HepG2 (cell line): ENCODE data around the gene FBXW12. TPM values are rescaled to one million over a fixed set of nuclear protein-coding genes. Genes with fewer than 3 reads are reported as not detected.

Experiments used
- AKAP8 ChIP-seq: sonication (generic); formaldehyde crosslinking; IDR thresholded peaks from 2 replicates; pipeline ENCODE4 v1.5.1; 2020; ENCODE audit warnings: mild to moderate bottlenecking, missing genetic modification reagents
- ERF ChIP-seq: IDR thresholded peaks from 2 replicates; pipeline ENCODE4 v1.6.1; 2018; ENCODE audit warnings: missing biosample characterization, missing genetic modification reagents
- ETV6 ChIP-seq: sonication (generic); formaldehyde crosslinking; conservative IDR thresholded peaks from 2 replicates; pipeline ENCODE4 v1.4.0; 2020; ENCODE audit warnings: missing genetic modification reagents
- GABPA ChIP-seq, 2 experiments: IDR thresholded peaks; 2 replicates each; pipeline ENCODE4 v1.6.1; 2011 to 2016; ENCODE audit warnings: low read depth in 2 of 2, low read length in 1 of 2, missing biosample characterization in 1 of 2, missing genetic modification characterization in 1 of 2
- HDAC2 ChIP-seq: sonication (generic); formaldehyde crosslinking; IDR thresholded peaks from 2 replicates; pipeline ENCODE4 v1.4.0; 2020; ENCODE audit warnings: missing genetic modification reagents
- HOXA9 ChIP-seq: sonication (generic); formaldehyde crosslinking; IDR thresholded peaks from 2 replicates; pipeline ENCODE4 v1.8.1; 2022; ENCODE audit warnings: missing genetic modification reagents, mild to moderate bottlenecking, moderate library complexity, borderline replicate concordance
- KDM4B ChIP-seq: sonication (generic); formaldehyde crosslinking; IDR thresholded peaks from 2 replicates; pipeline ENCODE4 v1.4.0; 2020; ENCODE audit warnings: missing genetic modification reagents
- MAF1 ChIP-seq: sonication (generic); formaldehyde crosslinking; IDR thresholded peaks from 2 replicates; pipeline ENCODE4 v1.5.0; 2020; ENCODE audit warnings: missing genetic modification reagents, borderline replicate concordance
- PAF1 ChIP-seq: IDR thresholded peaks from 2 replicates; pipeline ENCODE4 v1.6.1; 2016; ENCODE audit warnings: missing genetic modification reagents, missing compliant biosample characterization
- PCBP2 ChIP-seq: fragments of 200-400 bp; formaldehyde crosslinking; optimal IDR thresholded peaks from 2 replicates; pipeline ENCODE3; 2018; ENCODE audit warnings: low read length, low read depth; ENCODE audit not compliant: poor library complexity, severe bottlenecking
- RCOR2 ChIP-seq: IDR thresholded peaks from 2 replicates; pipeline ENCODE4 v1.6.1; 2016; ENCODE audit warnings: missing biosample characterization, missing genetic modification reagents
- SALL1 ChIP-seq: sonication (generic); formaldehyde crosslinking; IDR thresholded peaks from 2 replicates; pipeline ENCODE4 v1.8.0; 2022; ENCODE audit warnings: mild to moderate bottlenecking, missing genetic modification reagents
- ZNF292 ChIP-seq: sonication (generic); formaldehyde crosslinking; IDR thresholded peaks from 2 replicates; pipeline ENCODE4 v1.8.1; 2022; ENCODE audit warnings: mild to moderate bottlenecking, low read depth, missing genetic modification reagents, borderline replicate concordance
- ZNF317 ChIP-seq: sonication (generic); formaldehyde crosslinking; IDR thresholded peaks from 2 replicates; pipeline ENCODE4 v1.5.0; 2020; ENCODE audit warnings: mild to moderate bottlenecking, missing genetic modification reagents
- ZSCAN22 ChIP-seq: sonication (generic); formaldehyde crosslinking; IDR thresholded peaks from 2 replicates; pipeline ENCODE4 v1.4.0; 2020; ENCODE audit warnings: mild to moderate bottlenecking, missing genetic modification reagents
- polyA plus RNA-seq, 8 experiments: library from polyadenylated mRNA; depleted of rRNA in 3 of 8; stranded (reverse) in 7 of 8; unstranded in 1 of 8; fragments of >200 nt; fragmentation: Illumina TruSeq in 4 of 8; extraction: Trizol in 4 of 8; gene quantifications; 2 replicates each; pipeline versions ENCODE4 v1.2.1 to v1.2.3, GENCODE V29; 2011 to 2016; ENCODE audit warnings: low read depth in 4 of 8, missing spikeins in 1 of 8, mixed read lengths in 1 of 8; ENCODE audit not compliant: insufficient read depth in 1 of 8
- total RNA-seq, 5 experiments: library from RNA; depleted of rRNA; stranded (reverse); fragments of >200 nt; fragmentation: Illumina TruSeq; extraction: Trizol; gene quantifications; 2 replicates each; pipeline ENCODE4 v1.2.3, GENCODE V29; 2016; ENCODE audit warnings: low read depth in 1 of 5
- TF ChIP-seq, protein P1 (sequence below): sonication (generic); formaldehyde crosslinking; IDR thresholded peaks from 2 replicates; pipeline ENCODE4 v1.5.1; 2020; ENCODE audit warnings: mild to moderate bottlenecking, missing genetic modification reagents
- TF ChIP-seq, protein P2 (sequence below): fragments of 450-650 bp; IDR thresholded peaks from 2 replicates; pipeline ENCODE4 v1.6.1; 2017
- TF ChIP-seq, protein P3 (sequence below): sonication (generic); formaldehyde crosslinking; IDR thresholded peaks from 2 replicates; pipeline ENCODE4 v1.5.0; 2020; ENCODE audit warnings: missing genetic modification reagents, mild to moderate bottlenecking, borderline replicate concordance
- TF ChIP-seq, protein P4 (sequence below): sonication (generic); formaldehyde crosslinking; IDR thresholded peaks from 2 replicates; pipeline ENCODE4 v1.4.0; 2020; ENCODE audit warnings: missing genetic modification reagents, low read depth, mild to moderate bottlenecking, borderline replicate concordance
- TF ChIP-seq, protein P5 (sequence below): sonication (generic); formaldehyde crosslinking; IDR thresholded peaks from 2 replicates; pipeline ENCODE4 v1.9.0; 2021; ENCODE audit warnings: missing genetic modification reagents, borderline replicate concordance
- TF ChIP-seq, protein P6 (sequence below): sonication (generic); formaldehyde crosslinking; IDR thresholded peaks from 2 replicates; pipeline ENCODE4 v1.4.0; 2020; ENCODE audit warnings: missing genetic modification reagents

FBXW12 gene
- total and polyA plus RNA-seq, 2 of the 13 experiments (the other 11 are each of a cell fraction or from before 2014, with no cell fraction given), result not detected

DNA sequence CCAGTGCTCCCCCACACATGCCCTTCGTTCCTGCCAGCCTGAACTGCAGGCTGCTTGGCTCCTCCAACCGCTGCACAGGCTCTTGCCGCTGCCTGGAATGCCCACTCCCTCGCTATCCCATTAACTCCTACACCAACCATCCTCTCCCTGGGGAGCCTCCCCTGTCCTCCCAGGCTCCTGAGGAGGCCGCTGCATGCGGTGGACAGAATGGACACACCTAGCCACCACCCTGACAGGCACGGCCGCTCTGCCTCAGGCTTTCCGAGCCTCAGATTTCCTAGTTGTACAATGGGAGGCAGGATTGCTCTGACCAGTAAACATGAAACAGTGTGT lies 55.6 kb downstream of the FBXW12 start (continued):
- TF ChIP-seq, protein P1, sequence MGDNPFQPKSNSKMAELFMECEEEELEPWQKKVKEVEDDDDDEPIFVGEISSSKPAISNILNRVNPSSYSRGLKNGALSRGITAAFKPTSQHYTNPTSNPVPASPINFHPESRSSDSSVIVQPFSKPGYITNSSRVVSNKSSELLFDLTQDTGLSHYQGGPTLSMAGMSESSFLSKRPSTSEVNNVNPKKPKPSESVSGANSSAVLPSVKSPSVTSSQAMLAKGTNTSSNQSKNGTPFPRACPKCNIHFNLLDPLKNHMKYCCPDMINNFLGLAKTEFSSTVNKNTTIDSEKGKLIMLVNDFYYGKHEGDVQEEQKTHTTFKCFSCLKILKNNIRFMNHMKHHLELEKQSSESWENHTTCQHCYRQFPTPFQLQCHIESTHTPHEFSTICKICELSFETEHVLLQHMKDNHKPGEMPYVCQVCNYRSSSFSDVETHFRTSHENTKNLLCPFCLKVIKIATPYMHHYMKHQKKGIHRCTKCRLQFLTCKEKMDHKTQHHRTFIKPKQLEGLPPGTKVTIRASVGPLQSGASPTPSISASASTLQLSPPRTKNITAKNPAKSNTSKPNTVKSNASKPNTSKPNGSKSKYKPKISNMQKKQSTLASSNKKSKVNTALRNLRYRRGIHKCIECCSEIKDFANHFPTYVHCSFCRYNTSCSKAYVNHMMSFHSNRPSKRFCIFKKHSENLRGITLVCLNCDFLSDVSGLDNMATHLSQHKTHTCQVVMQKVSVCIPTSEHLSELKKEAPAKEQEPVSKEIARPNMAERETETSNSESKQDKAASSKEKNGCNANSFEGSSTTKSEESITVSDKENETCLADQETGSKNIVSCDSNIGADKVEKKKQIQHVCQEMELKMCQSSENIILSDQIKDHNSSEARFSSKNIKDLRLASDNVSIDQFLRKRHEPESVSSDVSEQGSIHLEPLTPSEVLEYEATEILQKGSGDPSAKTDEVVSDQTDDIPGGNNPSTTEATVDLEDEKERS, result no peak
- TF ChIP-seq HOXA9 (CRISPR knock-in tag) (no peak), ERF (no peak), PCBP2 (no peak), ZSCAN22 (no peak), ETV6 (CRISPR knock-in tag) (no peak), PAF1 (peak; percentile 72; the same call in 1 of the 2 replicates), SALL1 (CRISPR knock-in tag) (peak; percentile 42; the same call in 1 of the 2 replicates), GABPA (IDR thresholded peaks at IDR 0.05; ENCODE audit: low read depth, low read length) (no peak), GABPA (CRISPR knock-in tag; IDR thresholded peaks at IDR 0.05; ENCODE audit: low read depth) (no peak), ZNF317 (no peak), HDAC2 (CRISPR knock-in tag) (no peak), KDM4B (CRISPR knock-in tag) (no peak), MAF1 (CRISPR knock-in tag) (no peak), RCOR2 (CRISPR knock-in tag) (no peak), AKAP8 (CRISPR knock-in tag) (no peak; the same call in 1 of the 2 replicates), ZNF292 (no peak)
- TF ChIP-seq, protein P2, sequence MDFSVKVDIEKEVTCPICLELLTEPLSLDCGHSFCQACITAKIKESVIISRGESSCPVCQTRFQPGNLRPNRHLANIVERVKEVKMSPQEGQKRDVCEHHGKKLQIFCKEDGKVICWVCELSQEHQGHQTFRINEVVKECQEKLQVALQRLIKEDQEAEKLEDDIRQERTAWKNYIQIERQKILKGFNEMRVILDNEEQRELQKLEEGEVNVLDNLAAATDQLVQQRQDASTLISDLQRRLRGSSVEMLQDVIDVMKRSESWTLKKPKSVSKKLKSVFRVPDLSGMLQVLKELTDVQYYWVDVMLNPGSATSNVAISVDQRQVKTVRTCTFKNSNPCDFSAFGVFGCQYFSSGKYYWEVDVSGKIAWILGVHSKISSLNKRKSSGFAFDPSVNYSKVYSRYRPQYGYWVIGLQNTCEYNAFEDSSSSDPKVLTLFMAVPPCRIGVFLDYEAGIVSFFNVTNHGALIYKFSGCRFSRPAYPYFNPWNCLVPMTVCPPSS, result no peak
- TF ChIP-seq, protein P3, sequence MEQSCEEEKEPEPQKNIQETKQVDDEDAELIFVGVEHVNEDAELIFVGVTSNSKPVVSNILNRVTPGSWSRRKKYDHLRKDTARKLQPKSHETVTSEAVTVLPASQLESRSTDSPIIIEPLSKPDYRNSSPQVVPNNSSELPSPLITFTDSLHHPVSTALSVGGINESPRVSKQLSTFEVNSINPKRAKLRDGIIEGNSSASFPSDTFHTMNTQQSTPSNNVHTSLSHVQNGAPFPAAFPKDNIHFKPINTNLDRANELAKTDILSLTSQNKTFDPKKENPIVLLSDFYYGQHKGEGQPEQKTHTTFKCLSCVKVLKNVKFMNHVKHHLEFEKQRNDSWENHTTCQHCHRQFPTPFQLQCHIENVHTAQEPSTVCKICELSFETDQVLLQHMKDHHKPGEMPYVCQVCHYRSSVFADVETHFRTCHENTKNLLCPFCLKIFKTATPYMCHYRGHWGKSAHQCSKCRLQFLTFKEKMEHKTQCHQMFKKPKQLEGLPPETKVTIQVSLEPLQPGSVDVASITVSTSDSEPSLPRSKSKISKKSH, result peak; percentile 19; the same call in 1 of the 2 replicates
- TF ChIP-seq, protein P4, sequence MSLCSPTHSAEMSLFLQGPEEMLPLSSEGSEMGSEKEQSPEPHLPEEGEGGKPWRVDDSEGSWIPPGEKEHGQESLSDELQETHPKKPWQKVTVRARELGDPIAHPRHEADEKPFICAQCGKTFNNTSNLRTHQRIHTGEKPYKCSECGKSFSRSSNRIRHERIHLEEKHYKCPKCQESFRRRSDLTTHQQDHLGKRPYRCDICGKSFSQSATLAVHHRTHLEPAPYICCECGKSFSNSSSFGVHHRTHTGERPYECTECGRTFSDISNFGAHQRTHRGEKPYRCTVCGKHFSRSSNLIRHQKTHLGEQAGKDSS (CRISPR knock-in tag), result no peak
- TF ChIP-seq, protein P5, sequence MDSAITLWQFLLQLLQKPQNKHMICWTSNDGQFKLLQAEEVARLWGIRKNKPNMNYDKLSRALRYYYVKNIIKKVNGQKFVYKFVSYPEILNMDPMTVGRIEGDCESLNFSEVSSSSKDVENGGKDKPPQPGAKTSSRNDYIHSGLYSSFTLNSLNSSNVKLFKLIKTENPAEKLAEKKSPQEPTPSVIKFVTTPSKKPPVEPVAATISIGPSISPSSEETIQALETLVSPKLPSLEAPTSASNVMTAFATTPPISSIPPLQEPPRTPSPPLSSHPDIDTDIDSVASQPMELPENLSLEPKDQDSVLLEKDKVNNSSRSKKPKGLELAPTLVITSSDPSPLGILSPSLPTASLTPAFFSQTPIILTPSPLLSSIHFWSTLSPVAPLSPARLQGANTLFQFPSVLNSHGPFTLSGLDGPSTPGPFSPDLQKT (CRISPR knock-in tag), result no peak
- TF ChIP-seq, protein P6, sequence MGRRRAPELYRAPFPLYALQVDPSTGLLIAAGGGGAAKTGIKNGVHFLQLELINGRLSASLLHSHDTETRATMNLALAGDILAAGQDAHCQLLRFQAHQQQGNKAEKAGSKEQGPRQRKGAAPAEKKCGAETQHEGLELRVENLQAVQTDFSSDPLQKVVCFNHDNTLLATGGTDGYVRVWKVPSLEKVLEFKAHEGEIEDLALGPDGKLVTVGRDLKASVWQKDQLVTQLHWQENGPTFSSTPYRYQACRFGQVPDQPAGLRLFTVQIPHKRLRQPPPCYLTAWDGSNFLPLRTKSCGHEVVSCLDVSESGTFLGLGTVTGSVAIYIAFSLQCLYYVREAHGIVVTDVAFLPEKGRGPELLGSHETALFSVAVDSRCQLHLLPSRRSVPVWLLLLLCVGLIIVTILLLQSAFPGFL (CRISPR knock-in tag), result no peak
